HG03175 (cell line): ENCODE results near the gene MYMK.

Experiments
- ATAC-seq: cut with Tn5 transposase; IDR thresholded peaks from one replicate; pipeline ENCODE4 v1.9.1; 2021; ENCODE audit warnings: mild to moderate bottlenecking, moderate library complexity; ENCODE audit not compliant: unreplicated experiment

MYMK gene

GRCh38 chr9:133507246-133507965 lies 17.4 kb downstream of the MYMK start:
- ATAC-seq: no peak

DNA sequence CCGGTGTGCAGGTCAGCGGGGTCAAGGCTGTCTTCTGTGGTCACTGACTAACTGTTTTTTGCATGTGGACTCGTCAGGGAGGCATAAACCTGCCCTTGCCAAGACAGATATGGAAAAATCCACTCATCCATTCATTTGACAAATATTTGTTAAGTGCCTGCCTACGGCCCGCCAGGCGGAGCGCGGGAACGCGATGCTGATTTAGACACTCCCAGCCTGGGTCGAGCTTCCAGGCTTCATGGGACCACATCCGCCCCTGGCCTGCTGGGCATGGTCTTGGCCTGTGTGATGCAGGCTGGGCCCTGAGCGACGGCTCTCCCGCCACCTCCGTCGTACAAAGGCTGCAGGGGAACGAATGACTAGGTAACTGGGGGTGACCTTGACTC lies 18.1 kb downstream of the MYMK start:
- no peak for ATAC-seq

DNA sequence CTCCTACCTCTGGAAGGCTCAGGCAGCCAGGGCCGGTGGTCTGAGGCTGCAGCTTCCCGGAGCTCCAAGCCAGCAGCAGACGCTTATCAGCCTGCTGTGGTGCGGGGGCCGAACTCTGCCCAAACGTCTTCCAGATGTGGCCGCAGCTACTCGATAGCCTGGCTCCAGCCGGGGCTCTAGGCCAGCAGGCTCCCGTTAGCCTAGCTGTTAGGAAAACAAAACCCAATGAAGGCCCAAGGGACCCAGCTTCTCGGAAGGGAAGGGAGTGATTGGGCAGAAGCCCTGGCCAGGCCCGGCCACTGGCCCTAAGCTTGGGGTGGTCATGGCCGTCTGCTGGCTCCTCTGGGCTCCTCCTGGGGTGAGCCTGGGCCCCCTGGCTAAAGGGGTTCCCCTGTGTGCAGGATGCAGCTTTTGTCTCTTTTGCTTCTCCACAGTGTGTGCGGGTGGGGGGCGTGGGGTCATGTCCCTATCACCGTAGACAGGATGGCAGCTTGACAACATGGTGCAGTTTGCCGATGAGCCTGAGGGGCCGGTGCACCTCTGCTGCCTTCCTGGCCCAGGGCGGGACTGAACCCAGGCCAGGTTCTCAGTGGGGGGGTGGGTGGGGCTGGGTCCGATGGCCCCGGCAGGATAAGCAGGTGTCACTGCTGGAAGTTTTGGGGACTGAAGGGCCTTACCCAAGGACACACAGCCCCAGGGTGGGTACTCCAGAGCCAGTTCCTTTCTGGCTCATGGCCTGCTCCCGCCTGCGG lies 18.7 kb downstream of the MYMK start:
- ATAC-seq: no peak

- ATAC-seq: no peak
Observed at GRCh38 chr9:133505186-133505830, 19.5 kb downstream of the MYMK start.

DNA sequence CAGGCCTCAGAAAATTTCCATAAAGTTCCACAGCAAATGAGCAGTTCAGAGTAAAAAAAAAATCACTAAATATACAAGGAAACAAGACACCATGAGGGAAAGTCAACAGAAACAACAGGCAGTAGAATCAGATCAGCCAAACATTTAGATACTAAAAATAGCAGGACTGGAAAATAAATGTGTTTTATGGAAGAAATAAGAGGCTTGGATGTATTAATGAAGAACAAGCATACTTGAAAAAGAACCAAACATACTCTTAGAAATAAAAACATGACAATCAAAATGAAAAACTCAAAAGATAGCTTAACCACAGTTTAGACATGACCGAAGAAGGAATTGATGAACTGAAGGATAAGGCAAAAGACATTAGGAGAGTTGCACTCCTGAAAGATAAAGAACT lies 22.6 kb downstream of the MYMK start:
- ATAC-seq: no peak

GRCh38 chr9:133499892-133500270 lies 24.9 kb downstream of the MYMK start:
- no peak for ATAC-seq

GRCh38 chr9:133499132-133499891 lies 25.4 kb downstream of the MYMK start:
- no peak for ATAC-seq

DNA sequence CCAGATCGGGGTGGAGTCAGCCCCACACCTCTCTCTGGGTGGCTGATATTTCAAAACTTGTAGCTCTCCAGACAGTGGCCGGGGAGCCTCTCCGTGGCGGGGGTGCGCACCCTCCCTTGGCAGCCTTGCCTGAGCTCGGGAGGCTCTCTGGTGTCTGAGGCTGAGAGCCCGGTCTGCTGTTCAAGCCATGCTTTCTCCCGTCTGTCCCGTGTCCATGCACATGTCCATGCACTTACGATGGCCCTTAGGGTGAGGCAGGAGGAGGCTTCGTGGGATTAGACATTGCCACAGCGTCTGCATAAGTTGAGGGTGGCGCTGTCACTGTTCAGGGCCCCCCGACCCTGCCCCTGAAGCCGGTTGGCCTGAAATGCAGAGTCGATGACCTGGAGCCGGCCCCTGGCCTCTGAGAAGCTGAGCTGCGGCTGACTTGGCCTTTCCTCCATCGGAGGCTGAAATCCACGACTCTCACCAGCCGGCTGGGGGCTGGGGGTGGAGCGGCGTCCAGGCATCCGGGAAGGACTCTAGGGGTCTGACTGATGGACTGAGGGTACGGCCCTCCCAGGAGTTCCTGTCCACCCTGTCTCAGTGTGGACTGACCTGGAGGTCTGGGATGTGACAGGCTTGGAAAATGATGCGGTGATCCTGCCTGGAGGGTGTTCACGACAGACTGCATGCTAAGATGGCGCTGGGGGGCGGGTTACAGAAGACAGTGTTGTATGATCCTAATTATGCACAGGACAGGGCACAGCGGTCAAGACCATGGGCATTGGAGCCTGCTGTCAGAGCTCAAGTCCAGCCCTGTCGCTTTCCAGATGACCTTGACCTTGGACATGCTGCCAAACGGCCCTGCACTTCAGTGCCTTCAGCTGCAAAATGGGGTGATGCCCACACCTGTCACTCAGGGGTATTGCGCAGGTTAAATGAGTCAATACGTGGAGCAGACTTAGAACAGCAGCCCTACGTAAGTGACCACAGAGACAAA lies 27.6 kb downstream of the MYMK start:
- no peak for ATAC-seq

- ATAC-seq: no peak
Observed at GRCh38 chr9:133495327-133496293, 29.1 kb downstream of the MYMK start.

GRCh38 chr9:133494636-133495326 lies 30.0 kb downstream of the MYMK start:
- ATAC-seq: no peak

DNA sequence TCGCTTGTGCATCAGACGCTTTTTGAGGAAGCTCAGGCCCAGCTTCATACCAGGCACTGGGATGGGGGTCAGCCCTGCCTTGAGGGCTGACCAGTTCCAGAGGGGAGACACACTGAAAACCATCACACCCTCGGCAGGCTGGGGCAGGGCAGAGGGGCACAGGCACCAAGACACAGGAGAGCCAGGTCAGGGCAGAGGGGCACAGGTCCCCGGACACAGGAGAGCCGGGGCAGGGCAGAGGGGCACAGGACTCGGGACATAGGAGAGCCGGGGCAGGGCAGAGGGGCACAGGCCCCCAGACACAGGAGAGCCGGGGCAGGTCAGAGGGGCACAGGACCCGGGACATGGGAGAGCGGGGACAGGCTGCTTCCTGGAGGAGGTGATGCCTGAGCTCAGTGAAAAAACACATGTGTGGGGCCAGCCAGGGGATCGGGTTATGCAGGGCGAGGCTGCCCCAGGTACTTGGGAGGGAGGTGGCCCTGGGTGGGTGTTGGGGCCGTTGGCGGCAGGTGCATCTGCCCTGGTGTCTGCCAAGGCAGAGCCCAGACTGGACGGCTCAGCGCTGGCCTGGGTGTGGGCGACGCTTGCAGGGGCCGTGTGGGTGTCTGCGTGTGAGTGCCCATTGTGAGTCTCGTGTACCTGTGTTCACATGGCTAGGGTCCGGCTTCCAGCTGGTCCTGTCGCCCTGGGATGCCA lies 30.8 kb downstream of the MYMK start:
- ATAC-seq: no peak

DNA sequence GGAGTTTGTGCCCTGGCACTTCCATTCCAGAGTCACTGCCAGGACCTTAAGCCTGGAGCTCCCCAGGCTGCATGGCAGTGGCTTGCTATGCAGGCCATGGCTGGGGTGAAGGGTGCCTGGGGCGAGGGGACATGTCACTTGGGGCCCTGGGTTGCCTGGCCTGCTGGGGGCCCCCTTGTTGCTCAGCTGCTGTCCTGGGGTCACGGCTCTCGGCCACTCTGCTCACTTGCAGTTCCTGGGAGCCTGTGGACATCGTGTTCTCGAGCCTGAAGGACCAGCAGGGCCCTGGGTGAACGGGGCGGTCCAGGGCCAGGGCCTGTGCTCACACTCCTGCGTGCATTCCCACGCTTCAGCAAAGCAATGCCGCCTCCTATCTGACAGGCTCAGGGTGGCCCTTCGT lies 31.3 kb downstream of the MYMK start:
- ATAC-seq: no peak

DNA sequence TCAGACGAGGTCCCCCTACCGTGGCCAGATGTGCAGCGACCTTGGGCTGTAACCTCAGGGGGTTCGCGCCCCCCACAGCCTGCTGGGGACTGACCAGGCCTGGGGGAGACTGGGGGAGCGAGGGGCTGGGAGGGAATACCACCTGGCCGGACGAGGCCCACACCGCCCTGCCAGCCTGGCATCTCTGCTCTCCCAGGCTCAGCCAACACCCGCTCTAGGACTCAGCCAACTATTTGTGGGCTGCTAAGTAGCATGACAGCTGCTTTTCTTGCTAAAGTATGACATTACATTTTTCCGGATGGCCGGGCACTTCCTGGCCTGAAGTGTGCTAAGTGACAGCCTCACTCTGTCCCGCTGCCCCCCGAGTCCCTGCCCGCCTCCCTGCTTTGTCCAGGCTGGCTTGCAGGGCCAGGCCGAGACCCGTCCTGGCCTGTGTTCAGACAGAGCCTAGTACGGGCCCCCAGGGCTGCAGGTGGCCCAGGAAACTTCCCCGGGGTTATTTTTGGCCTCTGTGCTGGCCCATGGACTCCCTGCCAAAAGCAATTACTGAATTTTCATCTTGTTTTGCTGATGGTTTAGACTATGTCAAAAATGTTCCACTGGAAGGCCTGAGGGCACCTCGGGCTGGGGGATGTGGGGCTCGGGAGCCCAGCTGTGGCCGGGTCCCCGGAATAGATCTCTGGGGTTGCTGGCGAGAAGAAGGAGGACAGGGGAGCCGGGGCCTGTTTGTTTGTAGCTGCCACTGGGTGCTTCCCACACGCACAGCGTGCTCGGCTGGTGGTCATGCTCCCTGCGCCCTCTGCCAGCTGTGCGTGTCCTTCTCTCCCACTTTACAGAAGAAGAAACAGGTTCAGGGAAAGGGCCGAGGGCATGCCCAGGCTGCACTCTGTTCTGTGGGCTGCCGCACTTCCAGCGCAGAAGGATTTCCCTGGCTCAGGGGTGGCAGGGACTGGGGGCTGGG lies 32.4 kb downstream of the MYMK start:
- no peak for ATAC-seq

DNA sequence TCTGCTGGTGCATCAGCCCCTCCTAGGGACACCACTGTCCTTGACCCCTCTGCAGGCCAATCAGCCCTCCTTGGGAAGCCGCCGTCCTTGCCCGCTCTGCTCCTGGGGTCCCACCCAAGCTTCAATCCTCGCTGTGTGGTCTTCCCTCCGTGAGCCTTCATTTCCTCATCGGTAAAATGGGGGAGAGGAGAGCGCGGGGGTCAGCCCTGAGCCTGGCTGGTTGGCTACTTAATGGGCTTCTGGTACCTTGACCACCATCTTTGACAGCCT lies 33.2 kb downstream of the MYMK start:
- no peak for ATAC-seq

- ATAC-seq: no peak
Observed at GRCh38 chr9:133490865-133491655, 33.7 kb downstream of the MYMK start.

GRCh38 chr9:133490201-133490681 lies 34.5 kb downstream of the MYMK start:
- ATAC-seq: no peak
